HG03135 (cell line): ENCODE results near the gene RETREG1.
"Not testable (repeated sequence)": the region's sequence is repeated elsewhere in the genome, so short reads cannot be mapped to it uniquely, and the experiment has no call there.

Source experiments
- ATAC-seq: cut with Tn5 transposase; IDR thresholded peaks from one replicate; pipeline ENCODE4 v1.9.1; 2021; ENCODE audit warnings: mild to moderate bottlenecking, moderate library complexity; ENCODE audit not compliant: unreplicated experiment

RETREG1 gene

DNA sequence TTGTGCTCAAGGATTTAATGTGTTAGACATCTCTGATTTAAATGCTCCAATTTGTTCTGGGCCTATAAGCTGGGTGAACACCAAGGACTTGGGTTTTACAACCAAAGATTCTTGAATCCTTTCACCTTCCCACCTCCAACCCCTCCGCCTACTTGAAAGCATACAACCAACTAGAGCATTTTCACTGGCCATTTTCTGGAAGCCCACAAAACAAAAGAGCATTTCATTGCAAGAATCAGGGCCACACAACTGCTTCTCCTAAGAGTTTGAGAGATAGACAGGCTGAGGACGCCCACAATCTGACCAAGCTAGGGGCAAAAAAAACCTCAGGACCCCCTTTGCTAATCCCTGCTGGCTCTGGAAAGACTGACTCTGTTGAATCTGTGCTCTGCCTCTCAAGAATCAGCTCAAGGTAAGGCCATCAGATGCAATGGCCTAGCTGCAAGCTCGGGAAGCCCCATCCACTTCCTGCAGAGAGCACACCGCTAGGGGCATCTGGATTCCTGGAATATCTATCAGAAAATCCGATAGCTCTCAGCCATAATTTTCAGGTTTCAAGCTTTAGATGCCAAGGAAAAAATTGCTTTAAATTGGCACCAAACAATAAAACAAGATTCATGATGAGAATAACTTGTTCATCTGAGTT is 57.7 kb downstream of the RETREG1 start:
- ATAC-seq: no peak

DNA sequence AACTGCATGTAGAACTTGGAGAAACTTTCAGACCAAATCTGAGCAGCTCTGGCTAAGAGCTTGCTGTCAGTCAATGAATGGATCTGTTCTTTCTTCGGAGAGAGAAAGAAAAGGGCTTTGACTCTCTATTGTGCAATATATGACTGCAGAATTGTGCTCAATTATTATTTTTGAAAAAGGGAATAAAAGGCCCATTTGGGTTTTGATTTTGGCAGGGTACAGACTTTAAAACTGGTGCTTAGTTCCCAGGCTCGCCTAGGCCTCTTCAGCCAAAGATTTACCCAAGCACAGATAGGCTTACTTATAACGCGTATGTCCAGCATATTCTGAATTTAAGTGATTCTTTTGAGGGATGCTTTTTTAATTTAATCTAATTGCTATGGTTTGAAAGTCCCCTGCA is 59.3 kb downstream of the RETREG1 start:
- no peak for ATAC-seq

DNA sequence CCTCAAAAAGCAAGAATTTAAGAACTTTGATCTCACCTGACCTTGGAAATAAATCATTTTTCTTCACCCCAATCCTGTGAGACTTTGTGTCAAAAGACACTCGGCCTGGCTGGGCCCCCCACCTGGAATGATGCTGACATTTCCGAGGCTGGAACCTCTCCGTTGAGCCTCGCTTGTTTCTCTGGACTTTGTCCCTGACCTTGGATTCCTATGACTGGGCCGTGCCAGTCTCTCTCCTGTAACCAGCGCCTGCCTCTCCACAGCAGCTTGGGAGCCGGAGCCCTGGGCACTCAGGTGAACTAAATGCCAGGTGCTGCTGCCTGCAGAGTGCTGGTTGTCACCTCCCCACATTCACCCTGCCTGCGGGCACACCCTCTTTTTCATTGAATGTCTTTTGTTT is 62.7 kb downstream of the RETREG1 start:
- ATAC-seq: no peak

DNA sequence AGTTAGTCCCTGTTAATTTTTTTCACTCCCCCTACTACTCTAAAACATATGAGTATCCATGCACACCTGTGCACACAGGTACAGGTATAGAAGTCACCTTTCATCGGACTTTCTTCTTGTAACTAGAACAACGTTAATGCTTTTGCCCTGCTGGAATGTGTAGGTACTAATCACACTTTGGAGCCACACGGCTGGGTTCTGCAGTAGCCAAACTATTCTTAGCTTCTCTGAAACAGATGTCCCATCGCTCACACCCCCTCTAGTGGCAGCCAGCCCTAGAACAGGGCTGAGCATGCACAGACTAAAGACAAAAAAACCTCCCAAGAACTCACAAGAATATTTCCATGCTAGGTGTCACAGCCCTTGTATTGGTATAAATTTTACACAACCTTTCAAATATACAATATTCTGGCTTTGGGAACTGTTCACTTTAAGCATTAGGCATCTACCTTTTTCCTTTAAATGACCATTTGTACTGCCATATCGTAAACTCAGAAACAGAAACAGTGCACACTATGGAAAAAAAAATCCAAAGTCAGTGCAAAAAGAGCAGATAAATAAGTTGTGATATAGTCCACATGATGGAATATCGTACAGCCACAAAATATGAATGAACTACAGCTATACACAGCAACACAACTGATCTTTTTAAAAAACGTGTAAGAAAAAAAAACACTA is 64.0 kb downstream of the RETREG1 start:
- ATAC-seq: peak; percentile 91

DNA sequence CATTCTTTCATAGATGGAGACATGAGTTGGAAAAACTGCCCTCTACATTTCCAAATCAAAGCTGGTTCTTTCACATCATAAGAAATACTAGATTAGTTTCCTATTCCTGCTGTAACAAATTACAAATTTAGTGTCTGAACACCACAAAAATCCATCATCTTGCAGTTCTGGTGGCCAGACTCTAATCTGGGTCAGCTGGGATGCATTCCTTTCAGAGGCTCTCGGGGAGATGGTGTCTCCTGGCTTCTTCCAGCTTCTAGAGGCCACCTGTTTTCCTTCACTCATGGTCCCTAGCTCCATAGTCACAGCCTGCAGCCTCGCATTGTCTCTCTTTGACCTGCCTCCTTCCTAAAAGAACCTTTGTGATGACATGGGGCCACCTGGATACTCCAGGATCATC is 65.2 kb downstream of the RETREG1 start:
- no peak for ATAC-seq

DNA sequence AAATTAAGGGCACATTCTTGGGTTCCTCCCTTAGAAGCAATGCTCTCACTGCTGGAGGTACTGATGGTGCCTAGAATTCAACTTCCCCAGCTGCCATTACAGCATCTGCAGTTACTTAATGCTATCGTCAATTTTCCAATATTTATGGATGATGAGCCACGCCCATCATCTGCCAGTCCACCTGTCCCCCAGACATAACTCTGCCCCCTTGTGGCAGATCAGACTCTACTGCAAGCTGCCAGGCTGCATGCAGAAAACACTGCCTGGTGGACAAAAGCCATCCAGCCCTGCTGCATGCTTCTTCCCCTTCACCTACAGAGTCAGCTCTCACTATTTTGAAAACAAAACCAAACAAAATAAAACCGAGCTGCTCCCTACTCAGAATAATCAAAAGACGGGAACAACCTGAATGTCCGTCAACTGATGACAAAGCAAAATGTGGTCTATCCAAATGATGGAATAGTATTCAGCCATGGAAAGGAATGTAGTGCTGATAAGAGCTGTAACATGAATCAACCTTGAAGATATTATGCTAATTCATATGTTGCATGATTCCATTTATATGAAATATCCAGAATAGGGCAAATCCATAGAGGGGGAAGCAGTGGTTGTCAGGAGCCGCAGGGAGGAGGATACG is 66.4 kb downstream of the RETREG1 start:
- peak; percentile 63 for ATAC-seq

DNA sequence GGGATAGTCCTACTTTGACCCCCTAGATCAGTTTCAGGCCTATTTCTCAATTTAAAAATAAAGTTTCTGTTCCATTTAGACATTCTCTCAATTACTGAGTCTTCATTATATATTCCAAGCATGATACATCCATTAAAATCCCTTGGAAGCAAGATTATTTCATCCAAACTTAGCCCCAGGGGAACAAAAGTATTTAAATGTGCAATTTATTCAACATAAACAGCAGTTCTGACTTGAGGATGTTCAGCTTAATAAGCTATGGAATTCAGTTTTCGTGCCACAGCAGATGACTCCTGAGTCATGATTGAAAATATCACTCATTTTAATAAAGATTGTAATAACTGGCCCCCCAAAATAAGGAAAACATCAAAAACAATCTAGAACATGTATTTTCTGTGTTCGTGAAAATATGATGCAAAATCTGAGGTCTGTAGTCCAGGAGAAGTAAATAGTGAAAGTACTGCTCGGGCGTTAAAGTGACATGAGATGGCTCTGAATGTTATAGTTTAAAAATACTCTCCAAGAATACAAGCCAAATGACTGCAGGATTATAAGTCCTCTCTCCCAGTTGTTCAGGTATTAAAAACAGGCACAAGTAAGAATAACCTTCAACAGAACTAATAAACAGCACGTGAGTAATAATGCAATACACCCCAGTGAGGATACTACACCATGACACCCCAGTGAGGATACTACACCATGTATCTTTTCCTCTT is 67.1 kb downstream of the RETREG1 start:
- ATAC-seq: no peak

DNA sequence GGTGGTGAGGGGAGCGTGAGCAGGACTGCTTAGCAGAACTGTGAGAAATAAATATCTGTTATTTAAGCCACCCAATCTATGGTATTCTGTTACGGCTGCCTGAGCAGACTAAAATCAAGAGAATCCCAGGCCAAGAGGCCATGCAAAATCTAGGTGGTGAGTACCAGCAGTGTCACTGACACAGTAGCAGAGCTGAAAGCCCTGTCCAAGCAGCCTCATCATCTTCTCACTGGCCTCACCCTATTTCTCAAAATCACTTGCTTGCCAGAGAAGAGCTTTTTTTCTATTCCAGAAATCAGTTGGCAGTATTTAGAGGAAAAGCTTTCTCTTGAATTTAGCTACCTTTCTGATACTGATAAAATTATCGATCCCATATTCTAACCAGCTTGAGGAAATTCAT is 68.0 kb downstream of the RETREG1 start:
- ATAC-seq: no peak

DNA sequence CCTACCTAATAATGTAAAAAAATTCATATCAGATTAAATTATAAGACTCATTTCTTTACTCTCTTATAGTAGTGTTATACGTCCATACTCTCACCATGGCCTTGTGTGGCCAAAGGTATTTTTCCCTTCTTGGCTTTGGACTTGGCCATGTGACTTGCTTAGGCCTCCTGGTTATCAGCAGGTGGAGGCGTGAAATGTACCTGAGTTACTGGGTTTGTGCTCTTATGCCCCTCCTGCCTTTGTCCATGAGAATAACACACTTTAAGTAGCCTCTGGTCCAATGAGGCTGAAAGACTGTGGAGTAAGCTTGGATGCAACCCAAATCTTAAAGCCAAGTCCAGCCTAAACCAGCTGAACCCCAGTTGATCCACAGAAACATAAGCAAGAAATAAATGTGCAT is 68.7 kb downstream of the RETREG1 start:
- ATAC-seq: no peak

DNA sequence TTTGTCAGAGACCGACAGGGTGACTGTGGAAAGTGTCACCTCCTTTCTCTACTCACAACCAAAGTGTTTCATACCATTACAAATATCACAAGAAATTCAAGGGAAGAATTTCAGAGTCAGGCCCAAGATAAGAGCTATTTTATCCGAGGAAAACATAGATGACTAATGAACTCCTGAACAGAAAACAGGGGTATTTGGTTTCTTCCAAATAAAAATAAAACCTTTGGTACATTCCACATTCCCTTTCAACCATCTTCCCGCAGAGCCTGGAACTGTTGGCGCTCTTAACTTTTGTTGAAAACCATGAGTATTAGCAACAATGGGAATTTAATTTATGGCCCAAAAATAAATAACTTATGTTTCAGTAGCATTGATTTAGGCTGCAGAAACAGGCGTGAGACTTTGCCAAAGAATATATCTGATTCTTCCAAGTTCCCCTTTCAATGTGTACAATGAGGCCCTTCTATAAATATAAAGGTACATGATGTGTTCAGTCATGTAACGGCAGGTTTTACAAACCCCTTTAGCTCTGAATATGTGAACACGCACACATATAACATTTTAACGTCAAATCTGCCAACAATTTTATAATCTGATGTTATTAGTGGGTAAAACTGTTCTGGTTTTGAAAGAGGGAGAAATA is 69.5 kb downstream of the RETREG1 start:
- ATAC-seq: no peak

DNA sequence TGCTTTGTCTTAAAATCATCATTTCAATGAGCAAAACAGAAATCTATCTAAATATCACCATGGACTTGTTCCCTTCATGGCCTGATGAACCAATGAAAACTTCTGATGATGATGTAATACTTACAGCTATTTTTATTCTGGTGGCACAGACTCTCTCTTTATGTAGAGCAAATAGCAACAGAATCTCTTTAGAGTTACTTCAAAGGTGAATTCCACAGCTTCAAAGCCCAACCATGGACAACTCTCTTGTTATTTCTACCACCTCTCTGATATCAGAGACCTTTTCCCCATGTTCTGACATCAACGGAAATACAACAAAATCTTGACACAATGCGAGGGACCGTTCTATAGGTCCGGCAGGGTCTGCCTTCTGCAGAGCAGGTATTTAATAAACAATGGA is 70.1 kb downstream of the RETREG1 start:
- ATAC-seq: no peak

DNA sequence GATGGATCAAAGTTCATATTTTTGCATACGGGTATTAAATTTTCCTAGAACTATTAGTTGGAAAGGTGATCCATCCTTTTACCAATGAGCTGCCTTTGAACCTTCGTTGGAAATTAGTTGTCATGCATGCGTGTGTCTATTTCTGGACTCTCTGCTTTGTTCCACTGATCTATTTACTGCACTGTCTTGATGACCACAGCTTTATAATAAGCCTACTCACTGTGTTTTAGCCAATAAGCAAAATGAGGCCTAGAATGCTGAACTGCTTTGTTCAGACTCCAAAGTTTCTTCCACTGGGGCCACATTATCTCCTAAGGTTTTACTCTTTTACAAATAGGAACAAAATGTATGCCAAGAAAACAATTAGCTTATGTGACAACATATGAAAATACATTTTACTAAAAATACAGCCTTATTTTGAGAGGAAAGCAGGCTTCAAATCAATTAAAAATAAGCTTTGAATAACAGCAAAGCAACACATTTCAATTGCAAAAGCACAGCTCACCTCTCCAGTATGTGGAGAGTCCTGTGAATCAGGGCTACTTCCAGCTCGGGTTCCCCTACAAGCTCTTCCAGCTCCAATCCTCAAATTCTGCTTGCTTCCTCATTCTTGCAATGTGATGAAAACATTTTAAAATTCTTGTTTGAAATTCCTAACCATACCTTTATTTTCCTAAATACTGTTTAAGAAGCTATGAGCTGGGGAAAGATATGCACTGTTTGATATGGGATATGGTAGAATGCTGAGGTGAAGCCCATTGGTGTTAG is 72.0 kb downstream of the RETREG1 start:
- ATAC-seq: no peak

DNA sequence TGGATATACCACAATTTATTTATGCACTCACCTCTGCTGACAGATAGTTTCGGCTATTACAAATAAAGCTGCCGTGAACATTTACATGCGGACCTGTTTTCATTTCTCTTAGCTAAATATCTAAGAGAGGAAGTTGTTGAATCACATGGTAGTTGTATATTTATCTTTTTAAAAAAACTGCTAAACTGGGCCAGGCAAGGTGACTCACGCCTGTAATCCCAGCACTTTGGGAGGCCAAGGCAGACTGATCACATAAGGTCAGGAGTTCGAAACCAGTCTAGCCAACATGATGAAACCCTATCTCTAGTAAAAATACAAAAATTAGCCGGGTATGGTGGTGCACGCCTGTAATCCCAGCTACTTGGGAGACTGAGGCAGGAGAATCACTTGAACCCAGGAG is 73.6 kb downstream of the RETREG1 start:
- not testable (repeated sequence) for ATAC-seq

DNA sequence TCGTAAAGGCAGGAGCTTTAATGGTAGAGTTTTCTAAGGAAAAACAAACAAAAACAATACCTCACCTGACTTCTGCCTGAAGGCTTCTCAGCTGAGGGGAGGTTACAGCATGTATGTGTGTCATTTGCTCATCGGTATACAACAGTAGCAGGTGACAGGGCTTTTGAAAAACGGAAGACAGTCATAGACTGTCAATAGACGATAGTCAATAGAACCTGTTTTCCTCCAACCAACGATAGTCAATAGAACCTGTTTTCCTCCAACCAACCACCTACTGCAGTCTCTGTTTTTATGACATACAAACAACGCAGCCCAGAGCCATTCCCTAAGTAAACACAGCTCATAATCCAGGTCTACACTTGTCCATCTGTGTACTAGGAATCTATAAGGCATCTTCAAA is 74.6 kb downstream of the RETREG1 start:
- no peak for ATAC-seq

DNA sequence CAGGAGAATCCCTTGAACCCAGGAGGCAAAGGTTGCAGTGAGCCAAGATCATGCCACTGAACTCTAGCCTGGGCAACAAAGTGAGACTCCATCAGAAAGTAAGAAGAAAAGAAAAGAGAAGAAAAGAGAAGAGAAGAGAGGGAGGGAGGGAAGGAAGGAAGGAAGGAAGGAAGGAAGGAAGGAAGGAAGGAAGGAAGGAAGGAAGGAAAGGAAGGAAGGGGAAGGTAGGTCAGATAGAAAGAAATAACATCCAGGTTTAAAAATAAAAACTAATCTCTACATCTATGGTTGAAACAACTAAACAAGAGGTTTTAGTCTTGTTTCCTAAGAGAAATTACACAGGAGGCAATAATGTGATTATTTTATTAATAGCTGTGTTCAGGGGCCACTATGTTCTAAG is 75.2 kb downstream of the RETREG1 start:
- ATAC-seq: not testable (repeated sequence)

DNA sequence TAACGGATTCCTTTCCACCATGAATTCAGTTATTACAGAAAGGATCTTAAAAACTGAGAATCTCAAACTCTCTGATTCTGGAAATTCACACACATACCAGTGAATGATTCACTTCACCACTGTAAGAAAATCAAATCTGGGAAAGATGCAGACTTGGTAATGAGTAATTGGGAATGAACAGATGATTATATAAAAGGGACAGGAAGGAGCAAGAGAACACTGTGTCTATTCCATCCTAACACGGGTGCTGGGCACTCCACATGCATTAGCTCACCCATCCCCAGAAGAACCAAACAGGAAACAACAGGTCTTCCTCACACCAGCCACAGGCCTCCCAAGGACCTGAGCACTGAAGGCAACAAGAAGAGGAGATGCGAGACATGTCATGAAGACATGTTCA is 76.4 kb downstream of the RETREG1 start:
- no peak for ATAC-seq

DNA sequence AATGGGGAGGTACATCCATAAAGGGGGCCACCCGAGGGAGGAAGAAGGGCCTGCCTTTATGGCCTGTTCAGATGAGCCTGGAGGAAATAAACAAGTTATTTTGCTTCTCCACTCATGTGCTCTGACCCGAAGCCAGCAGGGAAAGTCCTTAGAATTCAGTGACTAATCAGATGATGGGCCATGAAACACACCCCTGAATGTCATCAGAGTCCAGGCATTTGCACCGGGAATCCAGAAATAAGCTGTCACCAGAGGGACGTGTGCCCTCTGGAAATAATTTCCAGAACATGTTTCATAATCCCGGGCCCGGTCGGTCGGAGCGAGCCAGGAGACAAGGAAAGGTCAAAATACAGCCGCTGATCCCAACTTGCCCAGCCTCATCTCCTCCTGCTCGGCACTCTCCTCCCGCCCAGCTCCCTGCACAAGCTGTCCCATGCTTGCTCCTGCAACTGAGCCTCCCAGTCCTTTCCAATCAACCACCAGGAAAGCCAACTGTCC is 77.6 kb downstream of the RETREG1 start:
- ATAC-seq: no peak

DNA sequence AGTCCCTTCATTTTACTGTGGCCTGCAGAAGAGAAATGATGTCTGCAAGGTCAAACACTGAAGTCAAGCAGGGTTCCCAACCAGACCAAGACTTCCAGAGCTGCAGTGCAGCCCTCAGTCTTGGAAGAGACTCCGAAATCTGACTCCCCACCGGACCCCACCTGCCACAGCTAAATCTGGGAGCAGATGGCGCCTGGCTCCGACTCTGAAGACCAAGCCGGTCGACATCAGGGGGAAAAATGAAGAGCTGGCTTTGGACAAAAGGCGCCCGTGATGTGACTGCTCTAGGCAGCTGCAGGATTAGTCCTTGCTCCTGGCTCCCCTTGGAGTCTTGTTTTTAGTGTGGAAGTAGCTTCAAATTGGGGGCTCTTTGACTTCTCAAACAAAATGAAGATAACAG is 78.8 kb downstream of the RETREG1 start:
- ATAC-seq: no peak

DNA sequence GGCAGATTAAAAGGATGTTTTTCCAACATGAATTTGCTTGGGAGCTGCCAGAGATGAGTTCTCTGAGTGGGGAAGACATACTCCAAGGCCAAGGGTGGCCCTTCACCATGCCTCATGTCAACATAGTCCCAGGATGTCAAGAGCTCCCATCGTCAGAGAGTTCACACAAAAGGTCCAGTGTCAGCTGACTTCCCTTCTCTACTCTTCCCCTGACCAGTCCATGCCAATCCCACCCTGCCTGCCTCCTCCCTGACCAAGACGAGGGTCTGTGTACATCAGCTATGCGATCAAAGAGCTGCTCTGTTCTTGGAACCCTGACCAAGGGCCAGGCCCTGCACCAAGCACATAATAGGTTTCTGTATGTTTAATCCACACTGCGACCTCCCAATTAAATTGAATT is 80.0 kb downstream of the RETREG1 start:
- no peak for ATAC-seq

DNA sequence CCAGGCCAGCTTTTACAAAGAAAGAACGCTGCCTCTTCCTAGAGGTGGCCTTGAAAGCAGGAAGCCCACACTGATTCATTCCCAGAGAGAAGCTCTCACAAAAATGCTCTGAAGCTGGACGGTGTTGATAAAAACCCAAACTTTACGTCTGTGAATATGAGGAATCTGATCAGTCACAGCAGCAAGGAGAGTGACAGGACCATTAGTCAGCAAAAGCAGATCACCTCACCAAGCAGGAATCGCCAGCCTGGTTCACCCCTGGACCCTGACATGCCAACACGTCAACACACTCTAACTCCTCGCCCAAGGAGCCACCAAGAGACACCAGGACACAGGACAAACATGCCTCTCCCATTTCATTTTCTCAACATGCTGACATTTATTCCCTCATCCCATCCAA is 80.6 kb downstream of the RETREG1 start:
- ATAC-seq: no peak
